Epidermal melanocyte (primary cell): ENCODE data around the gene ANKRD22.
"Not testable (repeated sequence)": the region's sequence is repeated elsewhere in the genome, so short reads cannot be mapped to it uniquely, and the experiment has no call there.

Experiments
- DNase-seq: peaks from one replicate; pipeline ENCODE4 v3.0.0; 2011; ENCODE audit warnings: low spot score; ENCODE audit not compliant: insufficient read length

ANKRD22 gene

GRCh38 chr10:88838766-88839350 is 12.8 kb downstream of the ANKRD22 start:
- DNase-seq = no peak

GRCh38 chr10:88837632-88838031 is 14.0 kb downstream of the ANKRD22 start:
- DNase-seq = not testable (repeated sequence)

- no peak for DNase-seq
Measured at GRCh38 chr10:88835910-88836221, 15.8 kb downstream of the ANKRD22 start.

DNA sequence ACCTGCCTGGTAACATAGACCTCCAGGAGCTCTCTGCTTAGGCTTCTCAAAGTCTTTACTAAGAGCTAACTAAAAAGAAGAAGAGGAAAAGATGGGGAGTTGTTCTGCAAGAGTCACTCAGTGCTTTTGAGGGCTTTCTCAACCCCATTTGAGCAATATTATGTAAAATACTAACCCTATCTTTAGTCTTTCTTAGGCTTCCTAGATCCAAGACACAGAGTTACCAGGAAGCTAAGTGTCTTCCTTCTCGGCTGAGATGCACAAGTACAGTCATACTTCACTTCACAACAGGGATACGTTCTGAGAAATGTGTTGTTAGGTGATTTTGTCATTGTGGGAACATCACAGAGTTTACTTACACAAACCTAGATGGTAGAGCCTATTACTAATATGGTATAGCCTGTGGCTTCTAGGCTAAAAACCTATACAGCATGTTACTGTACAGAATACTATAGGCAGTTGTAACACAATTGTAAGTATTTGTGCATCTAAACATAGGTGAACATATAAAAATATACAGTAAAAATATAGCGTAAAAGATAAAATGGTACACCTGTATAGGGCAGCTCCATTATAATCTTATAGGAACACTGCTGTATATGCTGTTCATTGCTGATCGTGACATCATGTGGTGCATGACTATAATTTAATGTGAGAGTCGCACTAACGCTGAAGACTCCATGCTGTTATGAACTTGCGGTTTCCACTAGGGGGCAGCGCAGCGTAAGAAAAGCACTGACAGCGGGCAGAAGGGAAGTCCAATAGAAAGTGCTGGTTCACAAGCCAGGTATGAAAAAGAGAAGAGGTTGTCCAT is 16.3 kb downstream of the ANKRD22 start:
- peak; percentile 68 for DNase-seq

- DNase-seq = no peak
Measured at GRCh38 chr10:88833723-88834122, 17.9 kb downstream of the ANKRD22 start.

DNA sequence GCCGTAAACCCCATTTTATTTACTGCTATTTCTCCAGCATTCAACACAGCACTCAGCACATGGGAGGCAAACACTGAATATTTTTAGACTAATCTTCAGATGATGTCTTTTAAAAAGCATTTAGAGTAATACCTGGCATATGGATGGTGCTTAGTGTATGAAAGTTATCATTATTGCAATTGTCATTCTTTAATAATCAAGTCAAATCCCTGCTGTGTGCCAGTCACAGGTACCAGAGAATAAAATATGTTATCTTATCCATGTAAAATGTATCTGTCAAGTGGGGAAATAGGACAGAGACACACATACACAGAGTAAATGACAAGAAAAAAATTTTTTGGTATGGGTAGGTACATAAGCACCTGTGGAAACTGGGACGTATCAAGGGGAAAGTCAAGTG is 18.5 kb downstream of the ANKRD22 start:
- no peak for DNase-seq

- no peak for DNase-seq
Measured at GRCh38 chr10:88832376-88832775, 19.3 kb downstream of the ANKRD22 start.

GRCh38 chr10:88831709-88832108 is 19.9 kb downstream of the ANKRD22 start:
- DNase-seq = no peak

DNA sequence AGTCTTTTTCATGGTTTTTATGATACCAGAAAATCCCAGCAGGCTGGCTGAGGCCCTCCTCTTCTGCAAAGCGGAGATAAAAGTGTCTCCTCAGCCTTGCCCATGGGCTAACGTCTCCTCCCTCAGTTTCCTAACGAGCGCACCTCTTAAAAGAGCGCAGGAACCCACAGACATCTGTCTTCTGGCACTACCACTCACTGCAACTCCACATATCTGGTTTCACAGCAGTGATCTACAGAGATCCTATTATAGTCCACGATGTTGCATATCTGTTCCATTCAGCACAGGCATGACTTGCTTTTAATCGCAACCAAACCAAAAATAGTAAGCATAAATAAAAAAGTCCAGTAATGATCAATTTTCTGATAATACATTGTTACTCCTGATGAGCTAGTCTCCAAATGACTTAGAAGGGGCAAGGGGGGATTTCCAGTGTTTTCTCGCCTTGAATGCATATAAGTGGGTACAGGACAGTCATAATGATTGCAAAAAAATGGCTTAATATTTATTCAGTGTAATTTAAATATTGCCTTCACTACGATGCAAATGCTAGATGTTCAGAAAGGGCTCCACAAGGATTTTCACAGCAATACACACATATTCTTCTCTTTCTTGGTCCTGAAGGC is 20.9 kb downstream of the ANKRD22 start:
- no peak for DNase-seq

DNA sequence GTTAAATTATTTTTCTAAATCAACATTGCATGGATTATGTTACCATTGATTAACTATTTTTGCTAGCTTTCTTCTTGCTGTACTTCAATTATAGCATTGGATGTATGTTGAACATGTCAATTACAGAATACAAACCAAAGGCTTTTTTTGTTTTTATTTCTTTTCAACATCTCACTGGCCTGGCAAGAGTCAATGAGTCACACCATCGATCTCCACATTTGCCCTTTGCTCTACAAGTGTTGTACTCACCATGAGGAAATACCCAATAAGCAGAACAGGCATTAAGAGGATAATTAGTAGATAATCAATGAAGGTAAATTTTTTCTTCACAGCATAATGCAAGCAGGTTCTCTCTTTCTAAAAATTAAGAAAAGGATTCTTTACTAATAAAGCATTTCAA is 23.3 kb downstream of the ANKRD22 start:
- no peak for DNase-seq

GRCh38 chr10:88827671-88828070 is 24.0 kb downstream of the ANKRD22 start:
- DNase-seq = no peak

- no peak for DNase-seq
Measured at GRCh38 chr10:88826388-88826787, 25.3 kb downstream of the ANKRD22 start.

DNA sequence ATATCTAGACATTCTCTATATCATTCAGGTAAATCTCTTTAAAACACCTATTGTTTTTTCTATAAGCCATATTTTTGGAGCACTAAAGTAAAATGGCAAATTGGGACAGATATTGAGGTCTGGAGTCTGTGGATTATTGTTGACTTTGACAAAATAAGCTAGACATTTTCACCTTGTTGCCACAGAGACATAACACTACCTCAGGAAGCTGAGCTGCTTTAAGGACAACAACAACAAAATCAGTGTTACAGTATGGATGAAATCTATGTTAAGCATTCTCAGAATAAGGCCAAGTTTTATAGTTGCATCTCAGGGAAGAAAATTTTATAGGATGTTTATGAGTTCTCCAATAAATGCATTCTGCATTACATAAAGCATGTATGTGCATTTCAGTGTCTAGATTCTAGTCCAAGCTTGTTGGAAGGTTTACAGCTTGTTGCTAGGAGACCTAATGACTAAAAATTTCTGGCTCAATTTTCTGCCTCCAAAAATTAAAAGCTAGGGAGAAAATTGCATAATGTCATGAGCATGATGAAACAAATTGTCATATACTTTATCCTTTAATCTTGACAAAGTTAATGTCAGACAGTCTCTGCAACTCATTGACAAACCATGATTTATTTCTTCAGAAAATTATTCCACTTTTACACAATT is 30.8 kb downstream of the ANKRD22 start:
- no peak for DNase-seq

DNA sequence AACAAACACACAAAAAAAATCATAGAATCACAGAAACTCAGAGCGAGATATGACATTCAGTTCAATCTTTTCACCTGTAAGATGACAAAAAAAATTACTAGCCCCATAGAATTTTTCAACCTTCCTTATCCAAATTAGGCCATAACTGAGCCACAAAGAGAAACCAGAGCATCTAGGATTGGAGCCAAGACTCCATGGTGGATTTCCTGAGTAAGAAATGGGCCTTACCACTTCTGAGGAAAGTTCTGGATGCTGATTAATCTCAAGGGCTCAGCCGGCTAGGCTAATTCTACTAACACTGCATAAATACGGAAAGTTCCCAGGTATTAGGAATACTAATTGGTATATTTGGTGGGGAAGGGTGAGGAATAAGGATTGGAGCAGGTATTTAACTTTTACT is 32.4 kb downstream of the ANKRD22 start:
- DNase-seq = no peak

- no peak for DNase-seq
Measured at GRCh38 chr10:88813200-88813599, 38.4 kb downstream of the ANKRD22 start.

DNA sequence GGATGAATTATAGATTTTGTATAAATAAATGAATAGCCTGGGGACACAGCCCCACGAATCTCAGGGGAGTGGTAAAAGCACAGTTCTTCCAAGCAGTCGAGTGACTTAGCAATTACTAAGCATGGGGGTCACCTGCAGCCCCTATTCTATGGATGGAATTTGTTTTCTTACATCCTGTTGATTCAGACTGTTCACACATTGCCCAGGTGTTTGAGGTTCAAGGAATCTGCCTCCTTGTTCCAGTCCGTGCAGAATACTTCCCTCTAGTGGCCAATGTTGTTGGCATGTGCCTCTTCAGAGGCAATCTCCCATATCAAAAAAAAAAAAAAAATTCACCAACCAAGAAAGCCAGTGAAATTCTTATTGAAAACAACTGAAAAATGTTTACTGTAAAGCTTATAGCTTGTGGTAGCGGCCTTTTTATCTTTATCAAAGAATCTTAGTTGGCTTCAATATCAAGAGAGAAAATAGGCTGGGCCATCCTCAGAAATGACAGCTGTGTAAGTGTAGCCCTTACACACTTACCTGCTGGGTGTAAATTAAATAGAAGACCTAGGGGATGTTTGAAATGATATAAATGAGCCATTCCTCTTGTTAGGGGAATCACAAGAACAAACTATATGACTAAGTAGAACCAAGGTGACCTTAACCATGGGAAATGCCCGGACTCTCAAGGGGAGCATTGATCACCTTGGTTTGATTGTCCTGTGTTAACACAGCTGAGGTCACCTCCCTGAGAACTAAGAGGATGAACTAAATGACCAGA is 41.3 kb downstream of the ANKRD22 start:
- no peak for DNase-seq

DNA sequence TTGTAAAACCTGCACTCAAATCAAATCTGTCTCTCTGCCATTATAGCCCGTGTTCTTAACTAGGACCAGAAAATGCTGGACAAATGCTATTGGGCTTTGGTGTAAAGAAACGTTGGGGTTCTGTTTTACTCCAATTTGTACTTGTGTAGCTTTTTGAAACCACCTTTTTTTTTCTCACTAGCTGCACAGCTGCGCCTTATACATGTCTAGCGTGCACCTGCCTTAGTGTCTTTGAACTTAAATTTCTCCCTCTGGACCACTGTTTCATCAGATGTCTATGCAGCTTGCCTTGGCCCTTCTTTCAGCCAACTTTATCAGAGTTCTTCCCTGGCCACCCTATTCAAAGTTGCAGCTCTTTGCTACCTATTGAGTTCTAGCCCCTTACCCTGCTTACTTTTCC is 42.0 kb downstream of the ANKRD22 start:
- DNase-seq = no peak

- no peak for DNase-seq
Measured at GRCh38 chr10:88805924-88806323, 45.7 kb downstream of the ANKRD22 start.

DNA sequence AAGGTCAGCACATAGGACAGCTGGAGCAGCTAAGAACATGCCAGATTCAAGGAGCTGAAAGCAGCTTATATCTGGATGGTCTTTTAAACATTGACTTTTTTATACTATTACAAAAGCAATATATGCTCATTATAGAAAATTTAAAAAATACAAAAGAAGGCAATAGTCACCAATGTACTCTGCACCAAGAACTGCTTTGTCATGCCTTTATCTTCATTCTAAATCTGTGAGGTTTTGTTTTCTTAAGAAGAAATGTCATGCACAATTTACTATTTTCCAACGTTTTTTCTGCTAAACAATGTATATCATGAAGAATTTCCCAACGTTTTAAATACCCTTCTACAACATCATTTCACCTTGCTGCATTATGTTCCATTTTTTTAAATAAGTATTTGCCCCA is 46.3 kb downstream of the ANKRD22 start:
- DNase-seq = no peak

DNA sequence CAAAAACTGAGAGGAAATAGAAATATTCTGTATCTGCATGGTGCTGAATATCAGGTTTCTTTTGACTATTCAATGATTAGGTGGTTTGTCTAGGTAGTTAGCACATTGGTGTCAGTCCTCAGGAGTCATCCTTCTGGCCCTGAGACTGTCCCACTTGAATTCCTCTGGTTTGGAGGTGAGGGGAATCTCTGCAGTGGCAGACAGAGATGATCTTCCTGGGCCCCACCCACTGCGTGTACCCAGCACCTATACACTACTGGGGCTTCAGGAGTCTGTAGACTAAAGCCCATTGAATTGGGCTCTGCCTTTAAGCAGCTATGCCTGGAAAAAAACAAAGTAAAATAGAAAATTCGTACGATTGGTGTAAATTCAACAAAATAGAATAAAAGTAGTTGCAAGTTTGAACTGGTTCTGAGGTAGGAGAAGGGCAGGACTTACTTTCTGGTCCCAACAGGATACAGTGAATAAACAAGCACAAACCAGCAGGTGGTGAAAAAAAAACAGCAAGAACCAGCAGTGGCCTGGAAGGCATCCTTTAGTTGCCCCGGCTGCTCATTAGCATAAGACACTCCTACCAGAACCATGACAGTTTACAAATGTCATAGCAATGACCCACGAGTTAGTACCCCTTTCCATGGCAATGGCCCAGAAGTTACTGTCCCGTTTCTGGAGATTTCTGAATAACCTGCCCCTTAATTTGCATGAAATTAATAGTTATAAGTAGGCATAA is 47.4 kb downstream of the ANKRD22 start:
- DNase-seq = no peak

GRCh38 chr10:88803641-88804040 is 48.0 kb downstream of the ANKRD22 start:
- DNase-seq = no peak
